HFF-Myc (cell line): ENCODE data around the gene TUT4.

Source experiments
- DNase-seq: peaks from one replicate; pipeline ENCODE4 v3.0.0-alpha.2; 2011; ENCODE audit warnings: low read depth; ENCODE audit errors: extremely low read depth
- H3K4me3 ChIP-seq: replicated peaks from 2 replicates; pipeline ENCODE4 v1.5.1; 2011; ENCODE audit warnings: low read depth, mild to moderate bottlenecking, control low read depth, low read length
- TF ChIP-seq, protein P1 (sequence below): IDR thresholded peaks from 2 replicates; pipeline ENCODE4 v1.5.1; 2012; ENCODE audit warnings: mild to moderate bottlenecking, low read depth, low read length, control low read depth; ENCODE audit errors: missing control alignments

TUT4 gene

DNA sequence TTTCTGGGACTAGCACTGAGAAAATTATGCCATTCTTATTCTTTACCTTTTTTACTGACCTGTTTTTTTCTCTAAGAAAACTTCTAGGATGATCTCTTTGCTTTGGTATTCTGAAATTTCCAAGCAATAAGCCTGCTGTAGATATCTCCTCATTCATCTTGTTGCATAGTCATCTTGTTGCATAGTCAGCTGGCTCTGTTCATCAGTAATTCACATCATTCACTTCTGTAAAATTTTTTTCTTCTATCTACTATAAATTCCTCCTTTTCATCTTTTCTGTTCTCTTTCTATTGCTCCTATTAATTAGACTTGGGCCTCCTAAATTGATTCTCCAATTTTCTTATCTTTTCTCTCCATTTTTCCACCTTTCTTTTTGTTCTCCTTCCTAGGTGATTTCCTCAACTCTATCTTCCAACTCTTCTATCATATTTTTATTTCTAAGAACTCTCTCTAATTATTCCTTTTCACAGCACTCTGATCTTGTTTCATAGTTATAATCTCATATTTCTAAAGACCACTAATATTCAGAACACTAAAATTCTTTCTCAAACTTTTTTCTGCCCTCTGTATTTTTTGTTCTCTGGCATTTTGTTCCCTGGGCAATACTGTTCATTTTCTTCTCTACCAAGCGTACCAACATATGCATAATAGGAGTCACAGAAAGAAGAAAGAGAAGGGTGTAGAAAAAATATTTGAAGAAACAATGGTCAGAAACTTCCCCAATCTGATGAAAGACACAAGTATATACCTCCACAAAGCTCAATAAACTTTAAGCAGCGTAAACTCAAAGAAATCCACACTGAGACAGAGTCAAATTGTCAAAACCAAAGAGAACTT, 17.7 kb downstream of the TUT4 start:
- H3K4me3 ChIP-seq, result no peak overlapping the region
- TF ChIP-seq, protein P1, sequence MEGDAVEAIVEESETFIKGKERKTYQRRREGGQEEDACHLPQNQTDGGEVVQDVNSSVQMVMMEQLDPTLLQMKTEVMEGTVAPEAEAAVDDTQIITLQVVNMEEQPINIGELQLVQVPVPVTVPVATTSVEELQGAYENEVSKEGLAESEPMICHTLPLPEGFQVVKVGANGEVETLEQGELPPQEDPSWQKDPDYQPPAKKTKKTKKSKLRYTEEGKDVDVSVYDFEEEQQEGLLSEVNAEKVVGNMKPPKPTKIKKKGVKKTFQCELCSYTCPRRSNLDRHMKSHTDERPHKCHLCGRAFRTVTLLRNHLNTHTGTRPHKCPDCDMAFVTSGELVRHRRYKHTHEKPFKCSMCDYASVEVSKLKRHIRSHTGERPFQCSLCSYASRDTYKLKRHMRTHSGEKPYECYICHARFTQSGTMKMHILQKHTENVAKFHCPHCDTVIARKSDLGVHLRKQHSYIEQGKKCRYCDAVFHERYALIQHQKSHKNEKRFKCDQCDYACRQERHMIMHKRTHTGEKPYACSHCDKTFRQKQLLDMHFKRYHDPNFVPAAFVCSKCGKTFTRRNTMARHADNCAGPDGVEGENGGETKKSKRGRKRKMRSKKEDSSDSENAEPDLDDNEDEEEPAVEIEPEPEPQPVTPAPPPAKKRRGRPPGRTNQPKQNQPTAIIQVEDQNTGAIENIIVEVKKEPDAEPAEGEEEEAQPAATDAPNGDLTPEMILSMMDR, result no peak
- DNase-seq, result no peak

DNA sequence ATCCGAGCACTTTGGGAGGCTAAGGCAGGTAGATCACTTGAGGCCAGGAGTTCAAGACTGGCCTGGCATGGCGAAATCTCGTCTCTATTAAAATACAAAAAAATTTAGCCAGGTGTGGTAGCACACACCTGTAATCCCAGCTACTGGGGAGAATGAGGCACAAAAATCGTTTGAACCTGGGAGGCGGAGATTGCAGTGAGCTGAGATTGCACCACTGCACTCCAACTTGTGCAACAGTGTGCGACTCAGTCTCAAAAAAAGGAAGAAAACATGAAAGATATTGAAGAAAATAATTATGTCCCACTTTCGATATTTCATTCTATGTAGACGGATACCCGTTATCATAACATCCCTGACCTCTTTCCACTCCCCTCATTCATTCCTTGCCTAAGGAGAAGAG, 19.2 kb downstream of the TUT4 start:
- H3K4me3 ChIP-seq, result no peak overlapping the region
- TF ChIP-seq, protein P1, result no peak
- DNase-seq, result no peak

DNA sequence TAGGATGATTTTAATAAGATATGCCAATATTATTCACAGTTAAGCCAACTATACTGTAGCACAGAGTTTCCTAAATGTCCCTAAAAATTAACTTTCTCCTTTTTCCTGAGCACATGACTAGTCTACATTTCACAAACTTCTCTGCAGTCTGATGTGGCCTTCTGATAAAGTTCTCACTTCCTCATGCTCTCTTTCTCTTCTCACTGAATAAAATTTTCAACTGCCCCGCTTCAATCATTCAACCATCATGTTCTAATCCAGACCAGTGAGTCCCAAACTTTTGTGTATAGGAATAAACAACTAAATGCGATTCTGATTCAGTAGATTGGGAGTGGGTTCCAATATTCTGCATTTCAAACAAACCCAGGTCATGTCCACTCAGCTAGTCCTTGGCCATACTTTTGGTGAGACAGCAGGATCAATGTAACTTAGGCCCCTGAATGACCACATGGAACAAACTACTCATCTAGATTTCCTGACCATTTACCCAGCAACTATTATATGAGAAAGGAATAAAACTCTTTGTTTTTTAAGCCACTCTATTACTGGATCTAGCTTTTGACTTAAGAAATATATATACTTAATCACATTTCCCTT, 20.1 kb downstream of the TUT4 start:
- no peak overlapping the region for H3K4me3 ChIP-seq
- TF ChIP-seq, protein P1, result no peak
- DNase-seq, result no peak

DNA sequence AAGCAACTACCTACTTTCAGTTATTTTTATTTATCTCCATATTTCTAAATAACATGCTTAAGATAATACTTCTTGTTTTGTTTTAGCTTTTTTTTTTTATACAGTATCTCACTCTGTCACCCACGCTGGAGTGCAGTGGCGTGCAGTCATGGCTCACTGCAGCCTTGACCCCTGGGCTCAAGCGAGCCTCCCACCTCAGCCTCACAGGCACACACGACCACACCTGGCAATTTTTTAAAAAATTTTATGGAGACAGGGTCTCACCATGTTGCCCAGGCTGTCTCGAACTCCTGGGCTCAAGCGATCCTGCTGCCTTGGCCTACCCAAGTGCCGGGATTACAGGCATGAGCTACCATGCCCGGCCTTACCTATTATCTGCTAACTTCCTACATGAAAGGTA, 20.6 kb downstream of the TUT4 start:
- no peak overlapping the region for H3K4me3 ChIP-seq
- no peak for DNase-seq
- TF ChIP-seq, protein P1, result no peak

DNA sequence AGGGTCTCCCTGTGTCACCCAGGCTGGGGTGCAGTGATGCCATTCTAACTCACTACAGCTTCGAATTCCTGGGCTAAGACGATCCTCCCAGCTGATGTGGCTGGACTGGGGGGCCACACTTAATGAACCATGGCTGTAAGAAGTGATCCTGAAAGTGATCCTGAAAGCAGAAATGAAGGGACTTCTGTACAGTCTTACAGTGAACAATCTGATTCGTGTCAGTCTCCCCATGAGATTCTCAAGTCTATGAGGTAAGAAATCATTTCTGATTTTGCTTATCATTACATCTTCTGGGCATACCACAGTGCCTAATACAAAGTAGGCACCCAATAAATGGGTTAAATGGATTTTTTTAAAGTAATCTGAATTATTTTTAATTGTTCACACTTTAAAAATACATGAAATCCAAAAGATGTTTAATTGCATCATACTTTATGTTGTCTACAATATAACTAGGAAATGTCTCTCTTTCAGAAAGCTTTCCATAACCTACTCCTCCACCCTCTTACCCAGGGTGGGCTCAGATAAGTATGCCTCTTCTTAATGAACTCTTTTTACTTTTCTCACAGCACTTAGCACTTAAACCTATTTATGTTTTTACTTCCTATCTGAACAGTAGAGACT, 21.5 kb downstream of the TUT4 start:
- TF ChIP-seq, protein P1, result no peak
- H3K4me3 ChIP-seq, result no peak overlapping the region
- DNase-seq, result no peak

DNA sequence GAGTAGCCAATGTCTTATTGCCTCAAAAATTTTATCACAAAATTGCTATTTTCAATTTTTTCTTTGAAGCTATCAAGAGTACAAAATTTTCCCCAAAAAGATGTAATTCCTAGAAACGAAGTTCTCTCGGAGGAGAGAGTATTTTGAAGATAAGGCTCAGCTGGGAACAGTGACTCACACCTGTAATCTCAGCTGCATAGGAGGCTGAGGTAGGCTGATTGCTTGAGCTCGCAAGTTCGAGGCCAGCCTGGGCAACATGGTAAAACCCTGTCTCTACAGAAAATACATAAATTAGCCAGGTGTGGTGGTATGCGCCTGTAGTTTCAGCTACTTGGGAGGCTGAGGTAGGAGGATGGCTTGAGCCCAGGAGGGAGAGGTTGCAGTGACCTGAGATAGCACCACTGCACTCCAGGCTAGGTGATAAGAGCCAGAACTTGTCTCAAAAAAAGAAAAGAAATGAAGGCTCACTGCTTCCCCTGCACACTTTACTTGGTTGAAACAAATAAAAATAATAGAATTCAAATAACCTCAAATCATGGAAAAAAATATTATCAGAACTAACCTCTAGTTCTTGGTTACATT, 22.2 kb downstream of the TUT4 start:
- no peak overlapping the region for H3K4me3 ChIP-seq
- no peak for DNase-seq
- TF ChIP-seq, protein P1, result no peak
